ENCODE data around the gene ZNF284. TPM values are rescaled to one million over a fixed set of nuclear protein-coding genes. Genes with fewer than 3 reads are reported as not detected.

Gene ZNF284
- polyA plus RNA-seq, 1 experiment, result 1.6 TPM

DNA sequence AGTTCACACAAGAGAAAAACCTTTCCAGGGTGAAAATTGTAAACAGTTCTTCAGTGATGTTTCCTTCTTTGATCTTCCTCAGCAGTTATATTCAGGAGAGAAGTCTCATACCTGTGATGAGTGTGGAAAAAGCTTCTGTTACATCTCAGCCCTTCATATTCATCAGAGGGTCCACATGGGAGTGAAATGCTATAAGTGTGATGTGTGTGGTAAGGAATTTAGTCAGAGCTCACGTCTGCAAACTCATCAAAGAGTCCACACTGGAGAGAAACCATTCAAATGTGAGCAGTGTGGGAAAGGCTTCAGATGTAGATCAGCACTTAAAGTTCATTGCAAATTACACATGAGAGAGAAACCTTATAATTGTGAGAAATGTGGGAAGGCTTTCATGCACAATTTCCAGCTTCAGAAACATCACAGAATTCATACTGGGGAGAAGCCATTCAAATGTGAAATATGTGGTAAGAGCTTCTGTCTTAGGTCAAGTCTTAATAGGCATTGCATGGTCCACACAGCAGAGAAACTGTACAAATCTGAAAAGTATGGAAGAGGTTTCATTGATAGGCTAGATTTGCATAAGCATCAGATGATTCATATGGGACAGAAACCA lies 39.9 kb upstream of the ZNF284 start:
- CTCF ChIA-PET, result no interaction called here
- no peak for TF ChIP-seq CTCF (IDR thresholded peaks at IDR 0.05; ENCODE audit: low read depth, low read length)
- Histone ChIP-seq H3K27me3 (ENCODE audit: control insufficient read depth, insufficient read depth, low read length) (no peaks in the 10 kb centered on the region), H3K4me3 (ENCODE audit: low read depth, low read length) (no peak overlapping the region), H3K9me3 (ENCODE audit: control insufficient read depth, insufficient read depth, low read length) (peaks cover 33% of the 10 kb centered on the region), H3K27ac (ENCODE audit: low read depth, low read length) (no peak overlapping the region)
- no peak for DNase-seq (ENCODE audit: low read depth, low spot score)
- POLR2A ChIA-PET, result no interaction called here

- DNase-seq (ENCODE audit: low read depth, low spot score), result no peak
- TF ChIP-seq CTCF (IDR thresholded peaks at IDR 0.05; ENCODE audit: low read depth, low read length), result no peak
- H3K9me3 ChIP-seq (ENCODE audit: control insufficient read depth, insufficient read depth, low read length), result no peaks in the 10 kb centered on the region
- H3K27ac ChIP-seq (ENCODE audit: low read depth, low read length), result no peak overlapping the region
- no peak overlapping the region for H3K4me3 ChIP-seq (ENCODE audit: low read depth, low read length)
- ChIA-PET CTCF (no interaction called here), POLR2A (no interaction called here)
- no peaks in the 10 kb centered on the region for H3K27me3 ChIP-seq (ENCODE audit: control insufficient read depth, insufficient read depth, low read length)
Measured at GRCh38 chr19:44042147-44042546, 29.8 kb upstream of the ZNF284 start.

- POLR2A ChIA-PET, result interaction anchor here (0.9 kb wide), 1 partner anchor 62 kb away, joined by 5 read pairs; the partner anchor contains the start of gene ZNF225
Measured at GRCh38 chr19:44050740-44051649, 21.0 kb upstream of the ZNF284 start.

GRCh38 chr19:44051650-44052402 lies 20.1 kb upstream of the ZNF284 start, which contains the start of gene ZNF223:
ZNF223 (plus strand) TSS chr19:44052036; CDS start chr19:44055177, 3,141 bp downstream.
- ChIA-PET CTCF (no interaction called here), POLR2A (interaction anchor here (0.9 kb wide), 1 partner anchor 61 kb away, joined by 5 read pairs; the partner anchor contains the start of gene ZNF225)
- no peaks in the 10 kb centered on the region; the same call in 1 of the 2 replicates for H3K9me3 ChIP-seq (ENCODE audit: control insufficient read depth, insufficient read depth, low read length)
- H3K27me3 ChIP-seq (ENCODE audit: control insufficient read depth, insufficient read depth, low read length), result no peaks in the 10 kb centered on the region
- peak within 1 kb of the TSS; percentile 55 for H3K27ac ChIP-seq (ENCODE audit: low read depth, low read length)
- peak; percentile 73 for DNase-seq (ENCODE audit: low read depth, low spot score)
- peak within 1 kb of the TSS; percentile 90 for H3K4me3 ChIP-seq (ENCODE audit: low read depth, low read length)
- no peak for TF ChIP-seq CTCF (IDR thresholded peaks at IDR 0.05; ENCODE audit: low read depth, low read length)

More at GRCh38 chr19:44050740-44051649, 21.0 kb upstream of the ZNF284 start:
- H3K4me3 ChIP-seq (ENCODE audit: low read depth, low read length), result peak overlapping the region; percentile 90
- H3K27me3 ChIP-seq (ENCODE audit: control insufficient read depth, insufficient read depth, low read length), result no peaks in the 10 kb centered on the region
- H3K27ac ChIP-seq (ENCODE audit: low read depth, low read length), result no peak overlapping the region
- no peaks in the 10 kb centered on the region for H3K9me3 ChIP-seq (ENCODE audit: control insufficient read depth, insufficient read depth, low read length)
- no peak for TF ChIP-seq CTCF (IDR thresholded peaks at IDR 0.05; ENCODE audit: low read depth, low read length)
- no peak for DNase-seq (ENCODE audit: low read depth, low spot score)
- CTCF ChIA-PET, result no interaction called here

All from AG04450 (cell line).